ENCODE results near the gene UBAP1L.

DNA sequence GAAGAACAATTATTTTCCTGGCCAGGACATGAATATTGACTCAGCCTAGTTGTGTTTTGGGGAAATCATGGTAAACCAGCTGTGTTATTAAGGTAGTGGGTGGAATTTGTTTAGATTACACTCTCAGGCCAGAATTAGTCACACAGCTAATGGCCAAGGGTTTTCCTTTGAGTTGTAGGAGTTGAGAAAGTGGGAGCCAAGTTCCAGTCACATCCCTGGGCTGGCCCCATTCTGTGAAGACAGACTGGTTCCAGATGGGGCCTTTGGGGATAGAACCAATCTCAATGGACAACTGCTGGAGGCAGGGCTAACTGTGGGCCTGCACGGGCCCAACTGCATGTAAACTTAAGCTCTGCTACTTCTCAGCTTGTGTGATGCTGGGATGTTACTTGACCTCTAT is 45.8 kb downstream of the UBAP1L start:
- TF ChIP-seq, protein P1, sequence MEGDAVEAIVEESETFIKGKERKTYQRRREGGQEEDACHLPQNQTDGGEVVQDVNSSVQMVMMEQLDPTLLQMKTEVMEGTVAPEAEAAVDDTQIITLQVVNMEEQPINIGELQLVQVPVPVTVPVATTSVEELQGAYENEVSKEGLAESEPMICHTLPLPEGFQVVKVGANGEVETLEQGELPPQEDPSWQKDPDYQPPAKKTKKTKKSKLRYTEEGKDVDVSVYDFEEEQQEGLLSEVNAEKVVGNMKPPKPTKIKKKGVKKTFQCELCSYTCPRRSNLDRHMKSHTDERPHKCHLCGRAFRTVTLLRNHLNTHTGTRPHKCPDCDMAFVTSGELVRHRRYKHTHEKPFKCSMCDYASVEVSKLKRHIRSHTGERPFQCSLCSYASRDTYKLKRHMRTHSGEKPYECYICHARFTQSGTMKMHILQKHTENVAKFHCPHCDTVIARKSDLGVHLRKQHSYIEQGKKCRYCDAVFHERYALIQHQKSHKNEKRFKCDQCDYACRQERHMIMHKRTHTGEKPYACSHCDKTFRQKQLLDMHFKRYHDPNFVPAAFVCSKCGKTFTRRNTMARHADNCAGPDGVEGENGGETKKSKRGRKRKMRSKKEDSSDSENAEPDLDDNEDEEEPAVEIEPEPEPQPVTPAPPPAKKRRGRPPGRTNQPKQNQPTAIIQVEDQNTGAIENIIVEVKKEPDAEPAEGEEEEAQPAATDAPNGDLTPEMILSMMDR (IDR thresholded peaks at IDR 0.05): no peak
- TF ChIP-seq POLR2A (IDR thresholded peaks at IDR 0.05): no peak
